ENCODE results near the gene VWCE.

GRCh38 chr11:61281581-61282250 lies 13.4 kb downstream of the VWCE start:
- TF ChIP-seq EZH2phosphoT487 (IDR thresholded peaks at IDR 0.05; ENCODE audit: insufficient read depth, low read depth) (no peak), EZH2 (IDR thresholded peaks at IDR 0.05; ENCODE audit: insufficient read depth, poor library complexity, severe bottlenecking) (no peak)

All from GM23248 (cell line).